Measurements from ENCODE around the gene SPACA7.

Gene SPACA7

DNA sequence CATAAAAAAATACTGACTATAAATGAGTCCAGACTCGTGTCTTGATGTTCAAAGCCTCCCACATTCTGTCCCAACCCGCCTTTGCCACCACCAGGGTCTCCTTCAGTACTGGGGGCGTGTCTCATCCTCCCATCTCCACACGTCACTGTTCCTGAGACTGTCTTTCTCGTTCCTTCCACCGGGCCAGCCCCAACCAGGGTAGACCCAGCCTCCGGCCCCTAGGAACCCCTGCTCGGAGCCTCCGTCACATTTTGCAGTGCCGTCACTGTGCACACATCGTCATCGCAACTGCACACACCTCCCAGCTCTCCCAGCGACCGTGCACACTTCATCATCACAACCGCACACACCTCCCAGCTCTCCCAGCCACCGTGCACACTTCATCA is 73.4 kb downstream of the SPACA7 start:
- Histone ChIP-seq H3K79me2 (ENCODE audit: insufficient read depth, low read length) (no peaks in the 10 kb centered on the region), H2AFZ (ENCODE audit: low read length) (no peak overlapping the region), H3K9me3 (ENCODE audit: insufficient read depth, low read depth, low read length) (no peaks in the 10 kb centered on the region), H4K20me1 (ENCODE audit: insufficient read depth, low read length, poor library complexity, severe bottlenecking) (no peaks in the 10 kb centered on the region), H3K4me1 (ENCODE audit: insufficient read depth, low read length, poor library complexity, severe bottlenecking) (no peaks in the 10 kb centered on the region), H3K9ac (ENCODE audit: low read depth, low read length, poor library complexity, severe bottlenecking) (no peak overlapping the region), H3K9me2 (replicated peaks; ENCODE audit: low read depth, low read length) (no peaks in the 10 kb centered on the region), H3K4me2 (ENCODE audit: low read depth, low read length, poor library complexity, severe bottlenecking) (no peak overlapping the region), H3K4me3 (ENCODE audit: low read length, poor library complexity, severe bottlenecking) (no peak overlapping the region), H3K27me3 (ENCODE audit: insufficient read depth, low read length, poor library complexity, severe bottlenecking) (no peaks in the 10 kb centered on the region), H3K36me3 (ENCODE audit: insufficient read depth, low read length) (no peaks in the 10 kb centered on the region), H3F3A (ENCODE audit: low read depth) (no peaks in the 10 kb centered on the region)
- TF ChIP-seq EZH2phosphoT487 (IDR thresholded peaks at IDR 0.05; ENCODE audit: borderline replicate concordance), result no peak
- TF ChIP-seq, protein P1, sequence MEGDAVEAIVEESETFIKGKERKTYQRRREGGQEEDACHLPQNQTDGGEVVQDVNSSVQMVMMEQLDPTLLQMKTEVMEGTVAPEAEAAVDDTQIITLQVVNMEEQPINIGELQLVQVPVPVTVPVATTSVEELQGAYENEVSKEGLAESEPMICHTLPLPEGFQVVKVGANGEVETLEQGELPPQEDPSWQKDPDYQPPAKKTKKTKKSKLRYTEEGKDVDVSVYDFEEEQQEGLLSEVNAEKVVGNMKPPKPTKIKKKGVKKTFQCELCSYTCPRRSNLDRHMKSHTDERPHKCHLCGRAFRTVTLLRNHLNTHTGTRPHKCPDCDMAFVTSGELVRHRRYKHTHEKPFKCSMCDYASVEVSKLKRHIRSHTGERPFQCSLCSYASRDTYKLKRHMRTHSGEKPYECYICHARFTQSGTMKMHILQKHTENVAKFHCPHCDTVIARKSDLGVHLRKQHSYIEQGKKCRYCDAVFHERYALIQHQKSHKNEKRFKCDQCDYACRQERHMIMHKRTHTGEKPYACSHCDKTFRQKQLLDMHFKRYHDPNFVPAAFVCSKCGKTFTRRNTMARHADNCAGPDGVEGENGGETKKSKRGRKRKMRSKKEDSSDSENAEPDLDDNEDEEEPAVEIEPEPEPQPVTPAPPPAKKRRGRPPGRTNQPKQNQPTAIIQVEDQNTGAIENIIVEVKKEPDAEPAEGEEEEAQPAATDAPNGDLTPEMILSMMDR (conservative IDR thresholded peaks at IDR 0.05; ENCODE audit: low read length), result no peak

DNA sequence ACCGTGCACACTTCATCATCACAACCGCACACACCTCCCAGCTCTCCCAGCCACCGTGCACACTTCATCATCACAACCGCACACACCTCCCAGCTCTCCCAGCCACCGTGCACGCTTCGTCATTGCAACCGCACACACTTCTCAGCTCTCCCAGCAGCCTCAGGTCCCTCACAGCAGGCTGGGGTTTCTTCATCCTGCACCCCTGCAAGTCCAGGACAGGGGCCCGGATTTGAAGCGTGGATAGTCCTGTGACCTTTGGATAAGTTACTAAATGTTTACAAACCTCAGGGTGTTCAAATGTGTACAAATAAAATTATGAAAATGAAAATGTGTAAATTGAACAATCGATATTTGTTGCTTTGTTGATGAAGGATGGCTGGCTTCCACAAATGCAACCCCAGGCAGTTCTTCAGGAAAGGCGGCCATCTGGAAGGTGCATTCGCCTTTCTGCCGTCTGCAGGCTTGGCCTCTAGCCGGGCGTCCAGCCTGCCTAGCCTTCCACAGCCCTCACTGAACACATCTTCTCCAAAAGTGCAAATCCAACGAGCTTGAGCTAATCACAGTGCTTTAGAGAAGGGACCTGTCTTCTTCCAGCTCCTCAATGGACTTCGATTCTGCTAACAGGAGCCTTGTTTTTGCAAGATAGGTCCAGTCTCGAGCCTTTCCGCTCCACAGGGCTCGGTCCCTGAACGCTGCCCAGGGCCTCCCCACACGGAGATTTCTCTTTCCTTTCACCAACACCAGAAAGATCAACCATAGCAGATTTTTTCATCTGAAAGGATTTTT is 74.2 kb downstream of the SPACA7 start:
- H3K36me3 ChIP-seq (ENCODE audit: insufficient read depth, low read length), result no peaks in the 10 kb centered on the region
- no peaks in the 10 kb centered on the region for H4K20me1 ChIP-seq (ENCODE audit: insufficient read depth, low read length, poor library complexity, severe bottlenecking)
- H3K27me3 ChIP-seq (ENCODE audit: insufficient read depth, low read length, poor library complexity, severe bottlenecking), result no peaks in the 10 kb centered on the region
- no peaks in the 10 kb centered on the region for H3K79me2 ChIP-seq (ENCODE audit: insufficient read depth, low read length)
- no peaks in the 10 kb centered on the region for H3F3A ChIP-seq (ENCODE audit: low read depth)
- no peaks in the 10 kb centered on the region for H3K4me1 ChIP-seq (ENCODE audit: insufficient read depth, low read length, poor library complexity, severe bottlenecking)
- no peak overlapping the region for H3K4me3 ChIP-seq (ENCODE audit: low read length, poor library complexity, severe bottlenecking)
- no peak overlapping the region for H3K4me2 ChIP-seq (ENCODE audit: low read depth, low read length, poor library complexity, severe bottlenecking)
- H3K9ac ChIP-seq (ENCODE audit: low read depth, low read length, poor library complexity, severe bottlenecking), result no peak overlapping the region
- no peak overlapping the region for H2AFZ ChIP-seq (ENCODE audit: low read length)
- H3K9me3 ChIP-seq (ENCODE audit: insufficient read depth, low read depth, low read length), result no peaks in the 10 kb centered on the region
- H3K9me2 ChIP-seq (replicated peaks; ENCODE audit: low read depth, low read length), result no peaks in the 10 kb centered on the region
- no peak for TF ChIP-seq EZH2phosphoT487 (IDR thresholded peaks at IDR 0.05; ENCODE audit: borderline replicate concordance)
- TF ChIP-seq, protein P1 (conservative IDR thresholded peaks at IDR 0.05; ENCODE audit: low read length), result no peak

GRCh38 chr13:112450904-112451240 is 74.7 kb downstream of the SPACA7 start:
- Histone ChIP-seq H4K20me1 (ENCODE audit: insufficient read depth, low read length, poor library complexity, severe bottlenecking) (no peaks in the 10 kb centered on the region), H3K27me3 (ENCODE audit: insufficient read depth, low read length, poor library complexity, severe bottlenecking) (no peaks in the 10 kb centered on the region)

More at GRCh38 chr13:112450904-112451240, 74.7 kb downstream of the SPACA7 start:
- Histone ChIP-seq H3K9me3 (ENCODE audit: insufficient read depth, low read depth, low read length) (no peaks in the 10 kb centered on the region), H3K79me2 (ENCODE audit: insufficient read depth, low read length) (no peaks in the 10 kb centered on the region), H3K36me3 (ENCODE audit: insufficient read depth, low read length) (no peaks in the 10 kb centered on the region), H3K4me1 (ENCODE audit: insufficient read depth, low read length, poor library complexity, severe bottlenecking) (no peaks in the 10 kb centered on the region), H3F3A (ENCODE audit: low read depth) (no peaks in the 10 kb centered on the region), H3K4me2 (ENCODE audit: low read depth, low read length, poor library complexity, severe bottlenecking) (no peak overlapping the region), H3K9me2 (replicated peaks; ENCODE audit: low read depth, low read length) (no peaks in the 10 kb centered on the region), H2AFZ (ENCODE audit: low read length) (no peak overlapping the region), H3K9ac (ENCODE audit: low read depth, low read length, poor library complexity, severe bottlenecking) (no peak overlapping the region), H3K4me3 (ENCODE audit: low read length, poor library complexity, severe bottlenecking) (no peak overlapping the region)
- TF ChIP-seq EZH2phosphoT487 (IDR thresholded peaks at IDR 0.05; ENCODE audit: borderline replicate concordance), result no peak
- TF ChIP-seq, protein P1 (conservative IDR thresholded peaks at IDR 0.05; ENCODE audit: low read length), result no peak
